ENCODE measurements around the gene KCNMB4. TPM values are rescaled to one million over a fixed set of nuclear protein-coding genes. Genes with fewer than 3 reads are reported as not detected.

Gene KCNMB4
- total RNA-seq, 3 donors from 2014 or later (not counting 1 experiment from before 2014, with no cell fraction given), result 0.43 TPM; not detected in 2

- no peaks in the 10 kb centered on the region for H3K9me3 ChIP-seq (ENCODE audit: control insufficient read depth, insufficient read depth, low read length)
- H3K27ac Mint-ChIP-seq, result peak overlapping the region in 1 of 2 donors; percentile 5
- no peaks in the 10 kb centered on the region for H3K27me3 Mint-ChIP-seq (ENCODE audit: low read depth in 2 of 2)
- H3K4me3 ChIP-seq (ENCODE audit: low read length), result no peak overlapping the region
- H3K4me1 Mint-ChIP-seq, result peaks cover 20 to 24% of the 10 kb centered on the region in 2 donors
- no peaks in the 10 kb centered on the region for H3K9me3 Mint-ChIP-seq
- H3K27ac ChIP-seq (ENCODE audit: low read length), result no peak overlapping the region
- TF ChIP-seq, protein P1, sequence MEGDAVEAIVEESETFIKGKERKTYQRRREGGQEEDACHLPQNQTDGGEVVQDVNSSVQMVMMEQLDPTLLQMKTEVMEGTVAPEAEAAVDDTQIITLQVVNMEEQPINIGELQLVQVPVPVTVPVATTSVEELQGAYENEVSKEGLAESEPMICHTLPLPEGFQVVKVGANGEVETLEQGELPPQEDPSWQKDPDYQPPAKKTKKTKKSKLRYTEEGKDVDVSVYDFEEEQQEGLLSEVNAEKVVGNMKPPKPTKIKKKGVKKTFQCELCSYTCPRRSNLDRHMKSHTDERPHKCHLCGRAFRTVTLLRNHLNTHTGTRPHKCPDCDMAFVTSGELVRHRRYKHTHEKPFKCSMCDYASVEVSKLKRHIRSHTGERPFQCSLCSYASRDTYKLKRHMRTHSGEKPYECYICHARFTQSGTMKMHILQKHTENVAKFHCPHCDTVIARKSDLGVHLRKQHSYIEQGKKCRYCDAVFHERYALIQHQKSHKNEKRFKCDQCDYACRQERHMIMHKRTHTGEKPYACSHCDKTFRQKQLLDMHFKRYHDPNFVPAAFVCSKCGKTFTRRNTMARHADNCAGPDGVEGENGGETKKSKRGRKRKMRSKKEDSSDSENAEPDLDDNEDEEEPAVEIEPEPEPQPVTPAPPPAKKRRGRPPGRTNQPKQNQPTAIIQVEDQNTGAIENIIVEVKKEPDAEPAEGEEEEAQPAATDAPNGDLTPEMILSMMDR (IDR thresholded peaks at IDR 0.05), result no peak
- no peaks in the 10 kb centered on the region for H3K27me3 ChIP-seq (ENCODE audit: control insufficient read depth, insufficient read depth, low read length)
- H3K4me3 Mint-ChIP-seq, result no peak overlapping the region
- H3K4me1 ChIP-seq (ENCODE audit: control insufficient read depth, insufficient read depth, low read length), result no peaks in the 10 kb centered on the region
- H3K36me3 ChIP-seq (ENCODE audit: control insufficient read depth, insufficient read depth, low read length), result peaks cover 22% of the 10 kb centered on the region
- intact Hi-C loops (cut with micrococcal nuclease), result loop anchor here (2.0 kb wide), 1 partner anchor 13 kb away; no protein-coding TSS in a partner anchor
- no peaks in the 10 kb centered on the region for H3K36me3 Mint-ChIP-seq
- no peak for DNase-seq
- no peak for ATAC-seq
These were observed 33.9 kb upstream of the KCNMB4 start for GRCh38 chr12:70332236-70332635.

DNA sequence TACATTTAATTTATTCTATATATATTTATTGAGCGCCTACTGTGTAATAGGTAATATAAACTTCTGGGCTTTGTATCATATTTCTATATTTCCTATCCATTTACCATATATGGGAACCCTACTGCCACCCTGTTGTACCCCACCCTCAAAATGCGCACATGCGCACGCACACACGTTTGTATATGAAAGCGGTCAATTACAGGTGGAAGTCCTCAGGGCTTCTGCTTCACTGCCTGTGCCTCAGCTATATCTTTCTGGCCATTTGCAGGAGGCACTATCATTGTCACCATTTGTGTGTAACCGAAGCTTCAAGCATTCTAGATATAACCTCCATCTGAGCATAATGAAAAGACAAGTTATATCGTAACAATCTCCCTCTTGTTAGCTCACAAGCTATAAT lies 31.3 kb upstream of the KCNMB4 start:
- Mint-ChIP-seq H3K27me3 (ENCODE audit: low read depth in 2 of 2) (no peaks in the 10 kb centered on the region), H3K27ac (no peak overlapping the region), H3K9me3 (no peaks in the 10 kb centered on the region), H3K36me3 (peaks cover 11% of the 10 kb centered on the region), H3K4me1 (peaks cover 11 to 13% of the 10 kb centered on the region in 2 donors), H3K4me3 (no peak overlapping the region)
- WGBS (ENCODE audit: insufficient coverage), result 99% methylated on average over 6 of the region's 8 CpGs
- TF ChIP-seq, protein P1 (IDR thresholded peaks at IDR 0.05), result no peak
- Histone ChIP-seq H3K4me3 (ENCODE audit: low read length) (no peak overlapping the region), H3K9me3 (ENCODE audit: control insufficient read depth, insufficient read depth, low read length) (no peaks in the 10 kb centered on the region), H3K4me1 (ENCODE audit: control insufficient read depth, insufficient read depth, low read length) (no peaks in the 10 kb centered on the region), H3K27me3 (ENCODE audit: control insufficient read depth, insufficient read depth, low read length) (no peaks in the 10 kb centered on the region), H3K27ac (ENCODE audit: low read length) (no peak overlapping the region), H3K36me3 (ENCODE audit: control insufficient read depth, insufficient read depth, low read length) (peaks cover 45% of the 10 kb centered on the region)
- DNase-seq (no peak), ATAC-seq (no peak)
- intact Hi-C loops (cut with micrococcal nuclease), result no loop called here

DNA sequence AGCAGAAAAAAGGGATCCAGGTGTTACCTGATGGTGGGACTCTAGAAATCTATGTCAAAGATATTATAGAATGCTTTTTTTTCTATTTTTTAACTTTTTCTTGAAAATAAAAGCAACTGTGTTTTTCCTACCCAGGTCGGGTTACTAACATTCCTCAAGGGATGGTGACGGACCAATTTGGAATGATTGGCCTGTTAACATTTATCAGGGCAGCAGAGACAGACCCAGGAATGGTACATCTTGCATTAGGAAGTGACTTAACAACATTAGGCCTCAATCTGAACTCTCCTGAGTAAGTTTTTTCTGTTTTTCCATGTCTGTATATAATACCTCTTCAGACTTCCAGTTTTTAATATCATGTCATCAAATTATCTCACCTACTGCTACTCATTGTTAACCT lies 27.6 kb upstream of the KCNMB4 start:
- Mint-ChIP-seq H3K4me1 (peaks cover under 1 to 14% of the 10 kb centered on the region in 2 donors), H3K27ac (no peak overlapping the region), H3K9me3 (no peaks in the 10 kb centered on the region), H3K27me3 (ENCODE audit: low read depth in 2 of 2) (no peaks in the 10 kb centered on the region), H3K36me3 (peaks cover 35% of the 10 kb centered on the region), H3K4me3 (no peak overlapping the region)
- DNase-seq (no peak), ATAC-seq (no peak)
- Histone ChIP-seq H3K27me3 (ENCODE audit: control insufficient read depth, insufficient read depth, low read length) (no peaks in the 10 kb centered on the region), H3K9me3 (ENCODE audit: control insufficient read depth, insufficient read depth, low read length) (no peaks in the 10 kb centered on the region), H3K4me1 (ENCODE audit: control insufficient read depth, insufficient read depth, low read length) (no peaks in the 10 kb centered on the region), H3K27ac (ENCODE audit: low read length) (no peak overlapping the region), H3K4me3 (ENCODE audit: low read length) (no peak overlapping the region), H3K36me3 (ENCODE audit: control insufficient read depth, insufficient read depth, low read length) (peaks cover 73% of the 10 kb centered on the region)
- 100% methylated on average over 2 of the region's 2 CpGs for WGBS (ENCODE audit: insufficient coverage)
- intact Hi-C loops (cut with micrococcal nuclease), result no loop called here
- TF ChIP-seq, protein P1 (IDR thresholded peaks at IDR 0.05), result no peak

- H3K36me3 ChIP-seq (ENCODE audit: control insufficient read depth, insufficient read depth, low read length), result peaks cover 32% of the 10 kb centered on the region
- H3K4me3 ChIP-seq (ENCODE audit: low read length), result no peak overlapping the region
- DNase-seq, result no peak
- Mint-ChIP-seq H3K27me3 (ENCODE audit: low read depth in 2 of 2) (no peaks in the 10 kb centered on the region), H3K36me3 (no peaks in the 10 kb centered on the region), H3K4me3 (no peak overlapping the region), H3K4me1 (no peaks in the 10 kb centered on the region), H3K9me3 (no peaks in the 10 kb centered on the region), H3K27ac (no peak overlapping the region)
- no peaks in the 10 kb centered on the region for H3K9me3 ChIP-seq (ENCODE audit: control insufficient read depth, insufficient read depth, low read length)
- intact Hi-C loops (cut with micrococcal nuclease), result no loop called here
- TF ChIP-seq, protein P1 (IDR thresholded peaks at IDR 0.05), result no peak
- H3K27me3 ChIP-seq (ENCODE audit: control insufficient read depth, insufficient read depth, low read length), result no peaks in the 10 kb centered on the region
- no CpG with 5 or more reads among the region's 2 CpGs for WGBS (ENCODE audit: insufficient coverage)
- H3K4me1 ChIP-seq (ENCODE audit: control insufficient read depth, insufficient read depth, low read length), result no peaks in the 10 kb centered on the region
- no peak for ATAC-seq
- H3K27ac ChIP-seq (ENCODE audit: low read length), result no peak overlapping the region
These were observed 15.0 kb upstream of the KCNMB4 start for GRCh38 chr12:70351076-70351475.
